Measurements from ENCODE around the gene GZMA.
A peak's percentile ranks its signal among the peaks of the same experiment; 100 is the strongest.

Gene GZMA

DNA sequence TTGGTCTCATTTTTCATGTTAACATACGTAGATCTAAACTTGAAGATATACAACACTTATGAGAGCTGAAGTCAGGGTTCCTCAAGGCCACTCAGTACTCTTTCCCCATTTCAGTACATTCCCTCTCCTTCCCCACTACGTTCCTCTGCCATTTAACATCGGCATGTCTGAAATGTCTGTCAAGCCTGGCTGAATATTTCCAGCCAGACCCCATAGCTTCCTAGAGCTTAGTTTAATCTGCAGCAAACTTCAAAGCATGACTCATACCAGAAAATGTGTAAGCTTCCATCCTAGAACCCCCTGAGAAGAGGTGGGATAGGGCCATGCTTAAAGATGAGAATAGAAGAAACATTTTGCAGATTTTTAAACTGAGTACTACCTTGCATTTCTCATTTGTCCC, 6.2 kb downstream of the GZMA start:
- DNase-seq (ENCODE audit: low read depth in 2 of 2): no peak

DNA sequence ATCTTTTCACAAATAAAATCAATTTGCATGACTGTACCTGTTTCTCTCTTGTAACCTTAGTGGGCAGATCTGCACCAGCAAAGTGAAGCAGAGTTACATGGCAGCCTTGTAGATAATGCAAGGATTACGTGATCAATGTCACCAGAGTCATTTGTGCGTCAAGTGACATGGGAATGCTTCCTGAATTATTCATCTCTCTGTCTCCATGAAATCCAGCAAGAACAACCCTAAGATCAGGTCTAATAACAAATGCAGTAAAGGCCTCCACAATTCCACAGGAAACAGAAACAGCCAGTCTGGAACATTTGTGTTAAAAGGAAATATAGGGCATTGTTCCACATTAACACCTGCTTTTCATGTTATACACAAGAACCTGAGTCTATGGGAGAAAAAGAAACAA, 7.8 kb downstream of the GZMA start:
- no peak for DNase-seq (ENCODE audit: low read depth in 2 of 2)

DNA sequence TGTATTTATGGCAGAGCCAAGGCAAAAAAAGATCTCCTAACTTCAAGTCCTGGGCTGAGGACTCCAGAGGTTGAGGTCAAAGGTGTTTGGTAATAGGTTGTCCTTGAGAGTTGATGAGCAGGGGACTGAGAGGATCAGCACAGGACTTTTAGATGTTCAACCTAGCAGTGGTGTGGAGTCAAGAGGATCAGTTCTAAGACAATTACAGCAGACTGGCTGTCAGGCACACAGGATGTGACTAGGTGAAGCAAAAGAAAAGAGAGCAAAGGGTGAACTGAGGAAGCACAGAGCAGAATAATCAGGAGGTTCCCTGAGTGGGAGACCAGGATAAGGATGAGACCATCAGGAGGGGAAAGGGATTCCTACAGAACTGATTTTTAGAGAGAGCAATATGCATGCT, 10.9 kb downstream of the GZMA start:
- DNase-seq (ENCODE audit: low read depth in 2 of 2): no peak

DNA sequence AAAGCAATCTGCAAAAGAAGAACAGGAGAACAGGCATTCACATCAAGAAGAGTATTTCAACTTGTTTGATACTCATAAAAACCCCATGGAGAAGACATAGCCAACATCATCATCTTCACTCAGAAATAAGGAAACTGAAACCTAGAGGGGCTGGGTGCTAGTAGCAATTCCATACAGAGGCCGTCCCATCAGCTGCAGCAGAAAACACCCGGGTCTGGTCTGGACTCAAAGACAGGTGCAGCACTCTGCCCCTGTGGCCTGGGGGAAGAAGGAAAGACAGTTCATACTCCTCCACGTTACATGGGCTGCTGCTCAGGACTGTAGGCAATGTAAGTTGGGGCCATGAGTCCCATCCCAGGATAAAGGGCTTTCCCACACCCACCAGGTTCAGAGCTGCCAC, 11.6 kb downstream of the GZMA start:
- no peak for DNase-seq (ENCODE audit: low read depth in 2 of 2)

DNA sequence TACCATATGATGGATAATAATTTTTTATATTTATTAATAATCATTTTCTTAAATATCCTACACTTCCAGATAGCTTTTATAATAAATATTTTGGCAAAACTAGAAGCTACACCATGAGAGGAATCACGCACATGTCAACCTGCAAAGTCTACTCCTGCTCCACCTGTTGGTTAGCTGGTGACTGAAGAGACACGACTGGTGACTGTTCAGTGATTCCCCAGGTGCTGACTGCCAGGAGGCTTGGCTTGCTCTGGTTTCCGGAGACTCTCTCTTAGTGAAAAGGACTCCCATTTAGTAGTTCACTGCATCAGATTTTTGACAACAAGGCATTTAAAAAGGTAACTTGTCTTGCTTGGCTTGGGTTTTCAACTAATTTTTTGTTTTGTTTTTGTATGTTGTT, 20.9 kb downstream of the GZMA start:
- no peak for DNase-seq (ENCODE audit: low read depth in 2 of 2)

DNA sequence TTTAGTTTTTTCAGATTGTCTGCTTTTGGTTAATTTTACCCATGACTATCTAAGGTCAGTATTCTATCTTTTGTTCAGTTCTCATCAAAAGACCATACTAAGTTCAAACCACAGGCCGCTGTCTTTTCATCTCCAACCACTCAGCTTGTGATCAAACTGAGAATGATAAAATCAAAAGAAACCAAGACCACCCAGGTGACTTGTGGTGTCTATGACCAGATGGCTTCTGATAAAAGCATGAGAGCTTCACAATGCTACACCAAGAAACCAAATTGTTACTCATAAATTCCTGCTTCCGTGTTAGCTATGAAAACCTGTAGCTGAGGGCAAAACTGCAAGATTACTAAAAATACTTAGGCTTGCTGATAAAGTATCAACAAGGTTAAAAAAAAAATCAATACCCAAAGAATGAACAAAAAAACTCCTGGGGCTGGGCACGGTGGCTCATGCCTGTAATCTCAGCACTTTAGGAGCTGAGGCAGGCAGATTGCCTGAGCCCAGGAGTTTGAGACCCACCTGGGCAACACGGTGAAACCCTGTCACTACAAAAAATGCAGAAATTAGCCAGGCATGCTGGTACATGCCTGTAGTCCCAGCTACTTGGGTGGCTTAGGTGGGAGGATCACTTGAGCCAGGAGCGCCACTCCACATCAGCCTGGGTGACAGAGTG, 31.7 kb downstream of the GZMA start:
- no peak for DNase-seq (ENCODE audit: low read depth in 2 of 2)

DNA sequence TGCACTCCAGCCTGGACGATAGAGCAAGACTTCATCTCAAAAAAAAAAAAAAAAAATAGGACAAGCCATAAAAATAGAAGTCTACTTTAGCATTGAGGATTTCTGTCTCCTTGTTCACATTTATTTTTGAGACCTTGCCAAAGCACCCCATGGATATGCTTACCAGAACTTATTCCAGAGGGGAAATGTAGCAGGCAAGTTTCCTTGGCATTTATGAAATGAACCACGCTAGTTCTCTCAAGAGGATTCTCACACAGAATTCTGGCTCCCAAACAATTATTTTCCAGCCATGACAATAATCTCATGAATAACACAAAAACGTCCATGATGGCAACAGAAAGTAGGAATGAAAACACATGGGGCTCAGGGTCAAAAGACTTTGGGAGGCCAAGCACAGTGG, 34.1 kb downstream of the GZMA start:
- no peak for DNase-seq (ENCODE audit: low read depth in 2 of 2)

DNA sequence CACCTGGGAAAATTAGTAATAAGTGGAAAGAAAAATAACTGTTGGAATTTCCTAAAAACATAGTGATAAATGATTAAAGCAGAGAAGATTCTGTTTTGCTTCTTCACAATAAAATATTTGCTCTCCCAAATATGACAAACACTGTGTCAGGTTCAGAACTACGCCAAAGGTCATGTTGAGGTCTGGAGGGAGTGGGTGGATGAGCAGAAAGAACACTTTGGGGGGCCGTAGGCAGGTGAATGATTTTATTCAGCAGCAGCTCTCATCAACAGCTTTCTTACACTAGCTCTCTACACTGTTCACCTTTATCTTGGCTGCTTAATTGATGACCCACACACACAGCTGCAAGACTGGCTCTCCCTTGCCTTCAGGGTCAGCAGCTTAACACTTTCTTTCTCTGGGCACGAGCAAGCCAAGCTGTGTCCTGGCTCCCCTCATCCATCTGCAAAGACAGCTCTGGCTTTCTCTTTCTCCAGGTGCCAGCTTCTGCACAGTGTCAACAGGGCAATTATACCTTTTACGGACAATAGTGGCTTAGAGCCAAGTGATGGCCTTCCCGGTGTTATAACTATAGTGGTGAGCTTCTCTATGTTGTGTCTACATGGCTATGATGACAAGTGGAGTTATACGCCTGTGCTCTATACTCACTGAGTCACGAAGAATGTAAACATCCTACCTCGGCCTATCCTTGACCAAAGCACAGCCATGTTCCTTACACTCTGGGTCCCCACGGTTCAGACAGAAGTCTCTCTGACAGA, 38.6 kb downstream of the GZMA start:
- no peak for DNase-seq (ENCODE audit: low read depth in 2 of 2)

DNA sequence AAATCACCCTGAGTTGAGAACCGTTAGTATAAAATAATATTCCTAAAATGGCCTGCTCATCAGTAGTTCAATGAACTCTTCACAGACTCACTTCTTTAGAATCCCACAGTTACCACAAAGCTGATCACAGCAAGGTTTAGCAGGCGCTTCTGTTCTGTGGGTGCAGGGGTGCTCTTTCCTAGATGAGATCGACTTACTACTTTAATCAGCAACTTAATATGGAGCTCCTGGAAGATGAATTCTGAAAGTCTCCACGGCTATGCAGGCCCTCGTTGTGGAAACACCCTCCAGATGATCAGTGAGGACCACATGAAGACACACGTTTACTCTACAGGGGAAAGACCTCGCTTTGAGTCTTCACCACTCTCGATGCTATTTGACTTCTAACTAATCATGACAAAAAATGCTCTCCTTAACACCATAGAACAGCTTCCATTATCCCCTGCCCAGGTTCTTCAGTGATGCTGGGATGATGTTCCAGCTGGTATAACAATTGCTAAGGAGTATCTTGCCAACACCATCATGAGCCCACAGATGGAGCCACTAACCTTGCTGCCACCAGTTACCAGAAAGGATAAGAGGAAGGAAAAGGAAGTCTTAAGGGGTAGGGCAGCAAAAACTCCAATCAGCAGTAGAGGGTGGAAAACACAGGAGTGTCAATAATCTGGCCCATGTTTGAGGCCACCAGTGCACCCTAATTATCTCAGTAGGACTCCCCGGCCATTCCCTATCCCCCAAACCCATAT, 39.7 kb downstream of the GZMA start:
- DNase-seq (ENCODE audit: low read depth in 2 of 2): no peak

DNA sequence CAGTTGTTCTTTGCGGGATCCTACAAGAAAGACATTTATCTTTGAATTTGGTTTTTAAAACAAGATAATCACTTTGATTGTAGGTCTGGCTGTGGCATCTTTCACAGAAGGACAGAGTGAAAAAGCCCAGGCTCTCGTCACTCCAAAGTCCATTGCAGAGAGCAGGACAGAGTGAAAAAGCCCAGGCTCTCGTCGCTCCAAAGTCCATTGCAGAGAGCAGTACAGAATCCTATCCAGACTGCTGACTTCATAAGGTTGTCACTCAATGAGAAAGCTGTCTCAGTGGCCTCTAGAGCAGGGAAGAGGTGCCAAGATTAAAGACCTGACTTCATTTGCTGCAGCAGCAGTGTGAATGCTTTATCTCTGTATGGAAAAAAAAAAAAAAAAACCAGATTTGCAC, 41.2 kb downstream of the GZMA start:
- no peak for DNase-seq (ENCODE audit: low read depth in 2 of 2)

DNA sequence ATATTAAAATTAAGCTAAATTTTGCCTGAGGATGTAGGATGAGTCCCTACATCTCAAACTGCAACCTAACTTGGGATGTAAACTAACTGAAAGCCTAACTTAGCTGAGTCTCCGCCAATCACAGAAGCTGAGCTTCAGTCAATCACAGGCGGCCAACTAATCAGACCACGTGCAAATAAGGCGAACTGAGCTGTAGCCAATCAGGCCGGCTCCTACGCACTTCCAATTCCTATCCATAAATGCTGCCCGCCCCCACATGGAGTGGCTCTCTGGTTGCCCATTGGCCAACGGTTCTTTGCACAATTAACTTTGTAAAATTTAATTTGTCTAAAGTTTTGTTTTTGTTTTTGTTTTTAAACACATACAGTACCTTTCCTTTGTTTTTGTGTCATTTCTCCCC, 43.6 kb downstream of the GZMA start:
- no peak for DNase-seq (ENCODE audit: low read depth in 2 of 2)

DNA sequence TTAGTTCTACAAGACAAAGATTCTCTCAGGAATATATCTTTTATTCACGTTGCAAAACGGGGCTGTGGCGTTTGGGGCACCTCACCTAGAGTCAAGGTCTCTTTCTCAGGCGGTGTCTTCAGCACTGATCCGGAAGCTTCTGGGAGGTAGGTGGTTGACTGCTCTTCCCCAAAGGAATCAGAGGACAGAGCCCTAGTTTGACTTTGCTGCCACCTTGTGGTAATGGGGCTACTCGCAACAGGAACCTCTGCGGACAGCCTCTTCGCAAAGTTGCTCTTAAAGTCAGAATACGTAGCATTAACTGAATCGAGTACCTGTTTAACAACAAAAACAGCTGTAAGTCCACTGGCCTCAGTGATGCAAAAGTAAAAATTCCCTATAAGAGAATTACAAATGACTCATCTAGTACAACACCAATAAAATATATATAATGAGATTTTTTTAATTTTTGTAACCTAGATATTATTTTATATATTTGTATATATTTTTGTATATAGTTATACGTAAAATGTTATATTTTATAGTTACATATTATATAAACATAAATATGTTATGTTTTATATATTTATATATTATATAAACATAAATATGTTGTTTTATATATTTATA, 44.2 kb downstream of the GZMA start:
- peak; percentile 56 to 70 for DNase-seq (ENCODE audit: low read depth in 2 of 2)

DNA sequence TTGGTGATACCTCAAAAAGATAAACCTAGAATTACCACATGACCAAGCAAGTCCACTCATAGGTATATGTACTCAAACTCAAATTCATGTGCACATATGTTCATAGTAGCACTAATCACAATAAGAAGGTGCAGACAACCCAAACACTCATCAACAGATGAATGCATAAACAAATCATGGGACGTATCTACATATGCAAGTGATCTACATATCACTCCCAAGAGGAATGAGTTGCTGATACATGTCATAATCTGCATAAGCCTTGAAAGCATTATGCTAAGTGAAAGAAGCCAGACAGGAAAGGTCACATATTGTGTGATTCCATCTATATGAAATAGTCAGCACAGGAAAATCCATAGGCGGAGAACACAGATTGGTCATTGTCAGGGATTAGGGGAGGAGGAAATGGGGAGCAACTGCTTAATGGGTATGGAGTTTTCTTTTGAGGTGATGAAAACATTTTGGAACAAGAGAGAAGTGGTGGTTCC, 46.9 kb downstream of the GZMA start:
- DNase-seq (ENCODE audit: low read depth in 2 of 2): no peak

DNA sequence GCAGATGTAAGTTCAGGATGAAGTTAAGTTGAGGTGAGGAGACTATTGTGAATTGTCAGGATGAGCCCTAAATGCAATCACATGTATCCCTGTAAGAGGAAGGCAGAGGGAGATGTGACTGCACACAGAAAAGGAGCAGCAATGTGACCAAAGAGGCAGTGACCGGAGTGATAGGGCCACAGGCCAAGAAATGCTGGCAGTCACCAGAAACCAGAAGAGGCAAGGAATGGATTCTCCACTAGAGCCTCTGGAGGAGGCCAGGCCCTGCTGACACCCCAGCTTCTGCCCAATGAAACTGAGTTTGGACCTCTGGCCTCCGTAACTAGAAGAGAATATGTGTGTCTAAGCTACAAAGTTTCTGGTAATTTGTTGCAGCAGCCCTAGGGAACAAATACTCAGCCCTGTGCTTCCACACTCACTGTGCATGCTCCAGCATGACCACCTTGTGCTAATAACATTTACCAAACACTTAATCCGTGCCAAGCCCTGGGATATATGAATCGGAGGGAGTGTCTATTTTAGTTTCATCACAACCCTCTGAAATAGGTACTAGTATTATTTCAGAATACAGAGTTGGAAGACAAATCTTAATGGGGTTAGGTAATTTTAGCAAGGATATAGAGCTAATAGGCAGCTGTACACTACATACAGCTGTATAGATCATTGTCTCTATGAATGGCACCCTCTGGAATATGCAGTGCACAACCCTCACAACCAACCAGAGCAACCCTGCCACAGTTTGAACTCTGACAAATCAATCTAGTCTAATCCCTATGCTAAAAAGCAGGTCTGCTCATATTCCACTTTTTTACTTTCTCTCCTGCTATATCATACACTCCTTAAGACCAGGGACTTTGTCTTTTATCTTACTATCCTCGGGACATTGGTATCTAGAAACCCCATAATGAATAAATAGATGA, 49.7 kb downstream of the GZMA start:
- DNase-seq (ENCODE audit: low read depth in 2 of 2): no peak

DNA sequence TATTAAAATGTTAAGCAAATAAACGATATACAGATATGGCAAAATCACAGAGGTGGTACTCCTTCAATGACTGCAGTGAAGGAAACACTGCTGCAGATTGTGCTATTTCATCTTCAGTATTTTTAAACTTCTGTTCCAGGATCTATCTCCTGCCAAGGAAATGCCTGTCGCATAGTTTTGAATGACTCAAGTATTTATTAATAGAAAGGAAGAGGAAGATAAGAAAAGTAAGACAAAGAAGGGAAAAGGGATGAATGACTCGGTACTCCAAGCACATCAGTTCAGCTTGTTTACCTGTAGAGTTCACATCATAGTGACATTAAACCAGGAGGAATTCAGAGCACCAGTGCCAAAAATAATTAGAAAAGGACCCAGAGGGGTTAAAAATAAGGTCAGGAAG, 52.4 kb downstream of the GZMA start:
- DNase-seq (ENCODE audit: low read depth in 2 of 2): no peak

All from stimulated activated CD8-positive, alpha-beta memory T cell treated with anti-CD3 and anti-CD28 coated beads, Interleukin-15, amount 100 ng/mL, for 4 hours (primary cell).